NT2/D1 (cell line): ENCODE results near the gene ADARB2.

ENCODE experiments used
- DNase-seq: peaks from one replicate; pipeline ENCODE4 v3.0.0-alpha.2; 2011; ENCODE audit warnings: low read depth, low spot score
- H3K27me3 ChIP-seq: 2 replicates; pipeline ENCODE4 v1.6.0; 2011; ENCODE audit warnings: mild to moderate bottlenecking; ENCODE audit not compliant: insufficient read length, insufficient read depth
- H3K36me3 ChIP-seq: 2 replicates; pipeline ENCODE4 v1.6.1; 2011; ENCODE audit warnings: mild to moderate bottlenecking, low read length, mixed read lengths; ENCODE audit not compliant: insufficient read depth, insufficient read length
- H3K4me1 ChIP-seq: 2 replicates; pipeline ENCODE4 v1.5.1; 2011; ENCODE audit not compliant: insufficient read depth, insufficient read length
- H3K4me3 ChIP-seq: 2 replicates; pipeline ENCODE4 v1.5.1; 2011; ENCODE audit warnings: low read depth; ENCODE audit not compliant: insufficient read length
- H3K9ac ChIP-seq: 2 replicates; pipeline ENCODE4 v1.6.0; 2011; ENCODE audit warnings: low read depth; ENCODE audit not compliant: insufficient read length
- H3K9me3 ChIP-seq: 2 replicates; pipeline ENCODE4 v1.5.1; 2011; ENCODE audit warnings: mild to moderate bottlenecking, low read length; ENCODE audit not compliant: insufficient read depth
- SUZ12 ChIP-seq: IDR thresholded peaks from 2 replicates; pipeline ENCODE4 v1.6.1; 2011; ENCODE audit not compliant: insufficient read length, insufficient read depth; ENCODE audit errors: extremely low read depth
- YY1 ChIP-seq: IDR thresholded peaks from 2 replicates; pipeline ENCODE4 v1.6.1; 2011; ENCODE audit not compliant: insufficient read length, insufficient read depth
- ZNF274 ChIP-seq: IDR thresholded peaks from 2 replicates; pipeline ENCODE4 v1.6.1; 2011; ENCODE audit warnings: mild to moderate bottlenecking, low read depth, low read length

ADARB2 gene

DNA sequence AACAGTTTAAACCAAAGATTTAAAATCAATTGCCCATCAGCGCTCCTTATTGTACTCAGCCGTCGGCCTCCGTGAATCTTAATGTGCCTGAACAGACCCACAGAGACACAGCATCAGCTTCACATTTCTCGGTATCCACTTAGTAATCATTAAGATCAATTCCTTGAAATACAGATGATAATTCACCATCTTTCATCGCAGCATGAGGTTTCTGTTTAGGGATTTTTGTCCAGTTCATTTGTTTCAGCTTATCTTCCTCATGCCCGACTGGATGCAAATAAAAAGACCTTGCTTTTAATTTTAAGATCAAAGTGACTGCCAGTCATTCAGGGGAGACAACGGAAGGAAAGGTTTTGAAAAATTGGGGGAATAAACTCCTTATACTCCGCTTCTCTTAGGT, 473.3 kb downstream of the ADARB2 start:
- TF ChIP-seq SUZ12 = no peak
- TF ChIP-seq YY1 = no peak
- TF ChIP-seq ZNF274 = no peak
- DNase-seq = no peak
- Histone ChIP-seq H3K27me3 (no peaks in the 10 kb centered on the region), H3K36me3 (no peaks in the 10 kb centered on the region), H3K9ac (no peak overlapping the region), H3K4me1 (no peaks in the 10 kb centered on the region), H3K4me3 (no peak overlapping the region), H3K9me3 (no peaks in the 10 kb centered on the region)

DNA sequence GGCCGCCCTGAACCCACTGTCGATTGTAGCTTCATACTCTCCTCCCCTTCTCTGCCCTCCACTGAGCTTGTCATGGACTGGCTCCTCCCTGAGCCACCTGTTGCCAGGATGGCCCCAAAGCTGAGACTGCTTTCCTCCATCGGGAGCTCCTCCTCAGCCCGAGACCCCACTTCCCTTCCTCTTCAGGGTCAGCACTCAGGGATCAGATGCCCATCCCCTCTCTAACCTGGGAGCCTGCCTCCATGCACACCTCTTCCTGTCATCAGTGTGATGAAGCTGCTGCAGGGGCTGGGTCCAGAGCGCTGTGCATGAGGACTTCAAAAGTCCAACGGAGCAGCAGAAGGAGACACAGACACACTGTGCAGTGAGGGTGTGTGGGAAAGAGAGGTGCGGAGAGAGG, 480.1 kb downstream of the ADARB2 start:
- TF ChIP-seq YY1 (no peak), SUZ12 (no peak), ZNF274 (no peak)
- no peaks in the 10 kb centered on the region for H3K4me1 ChIP-seq
- no peak overlapping the region for H3K4me3 ChIP-seq
- DNase-seq = no peak
- H3K9ac ChIP-seq = no peak overlapping the region
- H3K27me3 ChIP-seq = no peaks in the 10 kb centered on the region
- no peaks in the 10 kb centered on the region for H3K9me3 ChIP-seq
- no peaks in the 10 kb centered on the region for H3K36me3 ChIP-seq

DNA sequence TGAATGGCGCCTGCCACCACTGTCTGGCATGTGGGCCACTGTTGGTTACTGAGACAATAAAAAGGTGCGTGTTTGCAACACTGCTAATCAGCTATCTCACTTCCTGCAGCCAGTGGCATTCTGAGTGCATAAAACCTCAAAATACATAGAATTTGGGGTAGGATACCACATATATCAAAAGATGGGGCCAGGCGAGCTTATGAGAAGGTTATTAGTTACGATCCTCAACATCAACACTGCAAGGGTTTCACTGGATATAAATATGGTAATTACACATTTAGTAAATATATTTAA, 480.9 kb downstream of the ADARB2 start:
- TF ChIP-seq SUZ12 (no peak), ZNF274 (no peak), YY1 (no peak)
- DNase-seq = no peak
- H3K27me3 ChIP-seq = no peaks in the 10 kb centered on the region
- H3K4me3 ChIP-seq = no peak overlapping the region
- no peaks in the 10 kb centered on the region for H3K4me1 ChIP-seq
- no peaks in the 10 kb centered on the region for H3K9me3 ChIP-seq
- H3K36me3 ChIP-seq = no peaks in the 10 kb centered on the region
- H3K9ac ChIP-seq = no peak overlapping the region

DNA sequence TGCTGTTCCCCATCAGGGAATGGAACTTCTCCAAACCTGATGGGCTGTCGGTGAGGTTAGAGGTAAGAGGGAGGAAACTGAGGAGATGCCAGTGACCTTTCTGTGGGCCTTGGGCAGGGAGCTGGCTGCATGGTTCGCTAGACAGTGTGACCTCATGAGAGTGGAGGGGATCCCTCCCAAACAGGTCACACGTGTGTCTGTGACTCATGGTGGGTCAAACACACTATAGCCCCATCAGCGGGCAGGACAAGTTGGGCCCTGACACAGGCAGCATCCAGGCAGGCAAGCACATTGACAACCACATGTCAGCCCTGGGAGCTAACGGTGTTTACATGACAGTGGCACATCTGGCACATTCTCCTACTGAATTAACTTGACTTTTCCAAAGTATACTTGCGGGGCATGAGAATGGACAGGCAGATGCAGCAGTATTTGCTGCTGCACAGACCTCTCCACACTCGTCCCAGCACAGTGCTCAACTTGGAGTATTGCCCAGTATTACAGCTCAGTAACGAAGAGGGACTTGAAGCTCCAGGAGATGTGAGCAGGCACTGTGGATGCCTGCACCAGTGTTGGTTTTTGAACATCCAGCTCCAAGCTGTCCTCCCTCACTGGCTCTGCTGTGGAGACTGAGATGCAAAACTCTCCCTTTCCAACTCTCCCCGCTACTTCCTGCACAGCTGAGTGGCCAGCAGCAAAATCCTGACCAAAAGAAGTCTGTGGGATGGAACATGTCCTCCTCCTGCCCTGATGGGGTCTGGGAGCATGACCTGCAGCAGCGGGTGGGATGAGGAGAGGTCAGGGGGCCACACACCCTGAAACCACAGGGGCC, 481.5 kb downstream of the ADARB2 start:
- DNase-seq = no peak
- Histone ChIP-seq H3K4me3 (no peak overlapping the region), H3K27me3 (no peaks in the 10 kb centered on the region), H3K36me3 (no peaks in the 10 kb centered on the region), H3K9ac (no peak overlapping the region), H3K4me1 (no peaks in the 10 kb centered on the region), H3K9me3 (no peaks in the 10 kb centered on the region)
- TF ChIP-seq ZNF274 (no peak), YY1 (no peak), SUZ12 (no peak)

DNA sequence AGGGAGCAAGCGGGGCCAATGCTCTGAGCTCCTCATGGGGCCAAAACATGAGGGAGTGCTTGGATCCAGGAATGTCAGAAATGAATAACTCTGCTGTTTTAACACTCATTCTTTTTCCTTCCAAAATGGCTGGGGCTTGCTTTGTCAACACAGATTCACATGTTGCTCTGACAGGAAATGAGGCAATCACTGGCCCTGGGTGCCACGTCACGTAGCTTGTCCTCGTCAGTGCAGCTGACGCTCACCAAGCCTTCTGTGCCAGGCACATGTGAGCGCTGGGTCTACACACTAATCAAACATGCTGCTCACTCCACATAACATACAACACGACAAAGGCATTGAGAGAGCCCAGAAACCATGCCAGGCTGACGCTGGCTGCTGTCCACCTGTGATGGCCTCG, 482.2 kb downstream of the ADARB2 start:
- Histone ChIP-seq H3K4me1 (no peaks in the 10 kb centered on the region), H3K9me3 (no peaks in the 10 kb centered on the region), H3K36me3 (no peaks in the 10 kb centered on the region), H3K9ac (no peak overlapping the region), H3K27me3 (no peaks in the 10 kb centered on the region), H3K4me3 (no peak overlapping the region)
- no peak for TF ChIP-seq SUZ12
- no peak for TF ChIP-seq YY1
- TF ChIP-seq ZNF274 = no peak
- no peak for DNase-seq

DNA sequence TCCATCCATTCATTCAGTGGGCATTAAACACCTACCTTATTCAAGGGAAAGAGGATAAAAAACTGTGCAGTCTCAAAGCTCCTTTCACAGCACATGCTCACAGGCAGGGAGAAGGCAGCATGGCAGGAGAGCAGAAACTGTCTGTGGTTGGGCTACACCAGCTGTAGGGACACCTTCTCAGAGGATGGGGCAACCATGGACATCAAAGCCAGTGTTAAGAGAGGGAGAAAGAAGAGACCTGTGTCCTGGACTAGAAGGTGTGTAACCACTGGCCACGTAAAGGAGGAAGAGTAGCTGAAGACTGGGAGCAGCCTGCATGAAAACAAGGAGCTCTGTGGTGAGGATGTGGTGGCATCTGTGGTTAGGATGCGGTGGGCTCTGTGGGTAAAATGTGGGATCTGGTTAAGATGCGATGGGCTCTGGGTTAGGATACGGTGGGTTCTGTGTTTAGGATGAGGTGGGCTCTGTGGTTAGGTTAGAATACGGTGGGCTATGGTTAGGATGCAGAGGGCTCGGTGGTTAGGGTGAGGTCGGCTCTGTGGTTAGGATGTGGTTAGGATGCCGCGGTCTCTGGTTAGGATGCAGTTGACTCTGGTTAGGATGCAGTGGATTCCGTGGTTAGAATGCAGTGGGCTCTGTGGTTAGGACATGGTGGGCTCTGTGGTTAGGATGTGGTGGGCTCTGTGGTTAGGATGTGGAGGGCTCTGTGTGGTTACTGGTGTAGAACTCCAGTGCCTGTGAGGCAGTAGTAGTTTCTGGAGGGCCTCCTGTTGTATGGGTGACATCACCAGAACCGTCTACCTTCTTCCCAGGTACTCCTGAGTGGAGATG, 483.6 kb downstream of the ADARB2 start:
- Histone ChIP-seq H3K36me3 (no peaks in the 10 kb centered on the region), H3K9ac (no peak overlapping the region), H3K4me3 (no peak overlapping the region), H3K4me1 (no peaks in the 10 kb centered on the region), H3K9me3 (no peaks in the 10 kb centered on the region), H3K27me3 (no peaks in the 10 kb centered on the region)
- no peak for DNase-seq
- no peak for TF ChIP-seq SUZ12
- TF ChIP-seq ZNF274 = no peak
- no peak for TF ChIP-seq YY1

DNA sequence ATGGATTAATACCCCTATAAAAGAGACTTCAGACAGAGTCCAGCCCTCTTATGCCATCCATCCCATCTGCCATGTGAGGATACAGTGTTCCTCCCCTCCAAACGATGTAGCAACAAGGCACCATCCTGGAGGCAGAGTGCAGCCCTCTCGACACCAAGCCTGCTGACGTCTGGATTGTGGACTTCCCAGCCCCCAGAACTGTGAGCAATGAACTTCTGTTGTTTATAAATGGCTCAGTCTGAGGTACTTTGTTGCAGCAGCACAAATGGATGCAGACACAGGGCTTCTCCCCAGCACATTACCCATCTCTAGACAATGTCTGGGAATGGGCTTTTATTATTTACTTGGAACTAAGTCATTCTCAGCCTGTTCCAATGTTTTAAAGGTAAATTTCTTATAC, 485.6 kb downstream of the ADARB2 start:
- no peaks in the 10 kb centered on the region for H3K4me1 ChIP-seq
- H3K36me3 ChIP-seq = no peaks in the 10 kb centered on the region
- DNase-seq = no peak
- no peak overlapping the region for H3K9ac ChIP-seq
- H3K4me3 ChIP-seq = no peak overlapping the region
- no peaks in the 10 kb centered on the region for H3K9me3 ChIP-seq
- no peak for TF ChIP-seq SUZ12
- TF ChIP-seq YY1 = no peak
- no peak for TF ChIP-seq ZNF274
- no peaks in the 10 kb centered on the region for H3K27me3 ChIP-seq
